HG02759 (cell line): ENCODE results near the gene DNAAF6.

Experiments used
- ATAC-seq: cut with Tn5 transposase; IDR thresholded peaks from one replicate; pipeline ENCODE4 v1.9.1; 2021; ENCODE audit warnings: mild to moderate bottlenecking, moderate library complexity; ENCODE audit not compliant: unreplicated experiment

DNAAF6 gene

DNA sequence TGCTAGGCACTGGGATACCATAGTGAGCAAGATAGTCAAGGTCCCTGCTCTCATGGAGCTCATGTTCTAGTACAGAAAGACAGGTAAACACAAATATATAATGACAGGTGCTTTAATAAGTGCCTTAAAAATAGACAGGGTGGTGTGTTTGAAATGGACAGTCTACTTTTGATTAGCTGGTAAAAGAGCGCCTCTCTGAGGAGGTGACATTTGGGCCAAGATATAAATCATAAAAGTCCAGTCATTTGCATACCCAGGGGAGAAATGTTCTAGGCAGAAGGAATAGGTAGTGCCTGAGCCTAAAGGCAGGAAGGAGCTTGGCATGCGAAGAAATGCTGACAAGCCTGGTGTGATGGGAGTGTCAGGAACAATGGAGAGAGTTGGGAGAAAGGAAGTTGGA is 83.6 kb downstream of the DNAAF6 start:
- ATAC-seq, result no peak

DNA sequence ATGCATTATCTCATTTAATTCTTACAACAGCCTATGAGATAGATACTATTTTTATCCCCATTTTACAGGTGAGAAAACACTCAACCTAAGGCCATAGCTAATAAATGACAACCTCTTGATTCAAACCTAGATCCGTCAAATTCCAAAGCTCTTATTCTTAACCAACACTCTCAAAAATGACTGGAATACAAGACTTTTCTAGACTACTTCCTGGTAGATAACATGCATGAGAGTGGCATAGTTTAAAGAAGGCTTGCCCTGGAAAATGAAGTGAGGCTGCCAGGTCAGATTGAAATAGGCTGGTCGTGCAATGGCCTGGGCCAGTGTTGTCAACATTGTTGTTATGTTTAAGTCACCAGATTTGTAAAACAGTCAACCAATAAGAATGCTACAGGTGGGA is 86.6 kb downstream of the DNAAF6 start:
- ATAC-seq, result no peak
